Activated naive CD4-positive, alpha-beta T cell (primary cell): ENCODE results near the gene ACSL6.

Source experiments
- DNase-seq, 4 experiments: peaks; one replicate each; lab custom pipeline; 2025; lab: John Stamatoyannopoulos, UW

The ACSL6 gene

DNA sequence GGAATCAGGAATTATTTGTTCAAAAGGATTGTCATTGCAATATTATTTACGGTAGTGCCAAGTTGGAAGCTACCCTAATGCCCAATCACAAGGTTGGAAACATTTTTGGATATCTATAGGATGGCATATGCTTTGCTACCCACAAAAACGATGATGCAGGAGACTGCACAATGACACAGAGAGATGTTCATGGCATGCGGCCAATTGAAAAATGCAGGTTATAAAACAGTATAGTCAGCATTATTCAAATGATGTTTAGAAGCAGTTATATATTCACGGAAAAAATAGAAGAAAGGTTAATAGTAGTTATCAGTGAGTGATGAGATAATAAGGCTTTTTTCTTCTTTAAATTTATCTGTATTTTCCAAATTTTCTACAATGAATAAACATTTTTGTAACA is 5.9 kb upstream of the ACSL6 start:
- no peak for DNase-seq

DNA sequence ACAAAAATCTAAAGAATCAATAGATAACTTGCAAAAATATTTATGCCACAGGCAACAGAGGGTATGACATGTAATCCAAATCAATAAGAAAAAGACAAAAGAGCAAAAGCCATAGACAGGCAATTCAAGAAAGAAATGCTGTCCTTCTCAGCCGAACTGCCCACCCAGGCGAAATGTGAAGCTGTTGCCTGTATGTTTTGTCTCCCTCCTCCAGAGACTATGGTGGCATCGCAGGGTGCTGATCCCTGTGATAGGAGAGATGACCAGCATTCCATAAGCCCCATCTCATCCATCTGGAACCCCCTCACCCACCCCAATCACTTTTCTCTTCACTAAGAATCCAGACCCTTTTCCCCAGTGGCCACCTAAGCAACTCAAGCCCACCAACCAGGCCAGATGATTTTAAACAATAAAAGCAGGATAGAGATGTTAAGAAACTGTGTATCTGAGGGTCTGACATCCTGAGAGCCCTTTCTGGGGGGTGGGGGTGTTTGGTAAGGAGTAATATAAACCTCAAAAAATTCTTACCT is 5.3 kb upstream of the ACSL6 start:
- no peak for DNase-seq

DNA sequence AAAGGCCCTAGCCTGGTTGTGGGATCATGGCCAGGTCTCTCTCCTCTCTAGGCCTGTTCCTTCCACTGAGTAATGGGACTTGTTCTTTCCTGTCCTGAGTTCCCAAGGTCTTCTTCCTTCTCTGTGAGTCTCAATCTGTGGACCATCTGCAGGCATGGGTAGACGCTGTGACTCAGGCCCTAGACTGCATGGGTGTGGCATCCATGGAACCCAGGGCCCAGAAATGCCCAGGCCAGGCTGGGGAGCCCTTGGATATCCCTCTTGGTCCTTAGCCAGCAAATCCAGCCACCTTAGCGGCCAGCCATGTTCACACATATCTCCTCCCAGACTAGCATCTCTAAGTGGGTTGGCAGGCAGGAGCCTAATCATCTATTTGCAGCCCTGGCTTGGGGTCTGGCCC is 2.3 kb upstream of the ACSL6 start:
- DNase-seq = no peak

DNA sequence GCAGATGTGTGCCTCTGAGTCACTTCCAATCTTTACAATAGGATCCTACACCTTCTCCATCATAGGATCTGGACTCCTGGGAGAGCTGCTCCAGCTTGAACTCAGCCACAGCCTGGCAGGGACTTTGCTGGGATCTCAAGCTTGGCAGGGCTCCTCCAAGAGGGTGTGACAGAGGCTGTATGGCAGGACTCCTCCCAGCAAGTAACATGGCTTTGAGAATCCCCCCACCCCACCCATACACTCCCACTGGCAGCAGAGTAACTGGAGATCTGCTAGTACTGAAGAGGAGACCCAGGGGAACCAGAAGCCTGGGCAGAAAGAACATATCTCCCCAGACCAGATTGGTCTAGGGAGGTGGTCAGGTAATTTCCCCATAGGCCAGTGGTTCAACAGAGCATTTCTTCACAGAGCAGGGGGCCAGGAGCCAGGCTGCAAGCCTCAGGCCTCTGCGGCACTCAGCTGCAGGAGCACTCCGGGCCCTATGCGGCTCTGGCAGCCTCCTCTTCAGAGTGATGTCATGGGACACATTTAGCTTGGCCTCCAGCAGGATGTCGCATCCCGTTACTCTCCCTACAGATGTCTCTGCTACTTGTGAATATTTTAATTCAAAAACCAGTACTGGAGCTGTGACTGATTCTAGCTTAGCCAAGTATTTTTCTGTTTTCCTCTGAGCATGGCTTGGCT is 1.7 kb upstream of the ACSL6 start:
- DNase-seq = no peak

DNA sequence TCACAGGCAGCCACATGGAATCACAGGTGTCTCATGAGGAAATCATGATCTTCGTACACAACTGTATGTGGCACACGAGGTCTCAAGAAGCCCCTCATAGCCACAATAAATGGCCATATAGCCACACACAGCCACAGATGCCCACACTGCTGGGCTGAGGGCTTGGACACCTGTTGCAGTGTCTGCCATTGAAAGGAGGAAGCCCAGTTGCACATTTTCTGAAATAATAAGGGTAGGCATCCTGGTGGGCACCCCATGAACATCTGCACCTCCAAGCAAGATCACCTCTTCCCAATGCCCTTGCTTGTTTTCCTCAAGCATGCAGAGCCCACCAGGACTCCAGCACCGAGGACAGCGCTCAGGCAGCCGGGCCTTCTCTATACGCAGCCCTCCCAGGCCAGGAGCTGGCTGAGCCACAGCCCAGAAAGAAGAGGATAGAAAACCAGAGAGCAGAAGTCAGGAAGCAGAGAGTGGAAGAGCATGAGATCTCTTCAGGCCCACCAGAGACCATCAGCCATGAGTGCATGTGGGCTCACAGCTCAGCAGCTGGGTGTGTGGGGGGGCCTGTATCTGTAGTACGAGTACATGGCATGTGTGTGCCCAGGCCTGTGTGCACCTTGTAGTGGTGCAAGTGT is 1.0 kb upstream of the ACSL6 start:
- DNase-seq = no peak

DNA sequence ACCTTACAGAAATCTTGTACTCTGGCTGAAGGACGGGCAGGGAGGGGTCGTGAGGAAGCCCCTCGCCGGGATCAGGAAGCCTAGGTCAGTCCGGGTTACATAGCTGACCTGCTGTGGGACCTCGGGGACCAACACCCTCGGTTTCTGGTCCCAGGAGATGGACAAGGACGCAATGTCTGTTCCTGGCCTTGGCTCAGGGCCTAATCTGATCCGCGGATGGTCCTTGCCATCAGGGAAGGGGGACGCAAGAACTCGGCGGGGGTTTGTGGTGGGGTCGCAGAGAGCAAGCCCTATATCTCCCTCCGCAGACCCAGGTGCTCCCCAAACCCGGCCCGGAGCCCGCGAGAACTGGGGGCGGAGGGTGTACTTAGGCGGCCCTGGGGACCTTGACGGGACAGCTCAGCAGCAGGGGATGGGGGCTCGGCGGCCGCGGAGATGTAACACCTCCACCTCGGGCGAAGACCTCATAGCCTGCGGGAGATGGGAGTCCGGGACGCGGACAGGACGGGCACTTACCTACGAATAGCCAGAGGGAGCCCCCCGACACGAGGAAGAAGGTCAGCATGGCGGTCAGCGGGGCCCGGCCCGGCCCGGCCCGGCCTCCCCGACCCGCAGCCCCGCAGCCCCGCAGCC is 353 bp downstream of the ACSL6 start:
- no peak for DNase-seq

DNA sequence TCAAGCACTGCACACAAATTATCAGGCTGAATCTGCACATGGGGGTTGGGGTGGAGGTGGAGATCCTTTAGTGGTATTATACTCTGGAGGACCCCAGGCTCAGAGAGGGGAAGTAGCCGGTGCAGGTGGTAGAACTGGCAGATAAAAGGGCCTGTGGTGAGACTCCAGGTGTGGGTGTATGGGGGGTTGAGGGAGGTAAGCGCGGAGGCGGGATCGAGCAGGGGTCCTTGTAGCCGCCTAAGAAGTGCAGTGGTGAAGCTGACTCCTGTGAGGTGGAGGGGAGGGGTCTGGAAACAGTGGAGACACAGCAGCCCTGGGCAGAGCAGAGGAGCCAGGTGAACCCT is 841 bp downstream of the ACSL6 start:
- no peak for DNase-seq

DNA sequence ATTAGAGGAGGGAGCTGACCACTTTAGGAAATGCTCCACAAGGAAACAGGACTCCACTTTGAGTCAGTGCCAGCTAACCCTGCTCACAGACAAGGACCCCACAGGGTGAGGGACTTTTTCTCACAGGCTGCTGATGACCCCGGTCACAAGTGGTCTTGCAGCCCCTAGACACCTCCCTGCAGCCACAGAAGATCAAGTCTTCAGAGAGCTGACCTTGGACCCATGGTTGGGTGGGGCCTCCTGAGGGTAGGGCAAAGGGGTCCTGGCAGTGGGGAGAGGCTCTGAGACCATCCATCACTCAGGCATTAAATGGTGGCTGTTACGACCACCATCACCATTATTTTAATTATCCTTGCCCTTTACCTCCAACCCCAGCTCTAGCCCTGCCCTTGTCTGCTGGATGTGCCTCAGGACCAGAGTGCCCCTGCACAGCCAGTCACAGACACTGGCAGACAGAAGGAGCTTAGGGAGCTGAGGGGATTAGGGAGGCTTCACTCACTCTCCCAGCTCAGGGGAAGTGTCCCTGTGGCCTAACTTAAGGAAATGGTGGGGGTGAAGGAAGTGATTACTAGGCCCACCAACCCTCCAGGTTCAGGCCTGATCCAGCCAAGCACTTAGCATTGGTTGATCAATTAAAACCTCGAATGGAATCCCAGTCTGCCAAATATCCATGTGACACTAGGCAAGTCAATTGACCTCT is 1.6 kb downstream of the ACSL6 start:
- DNase-seq = no peak

DNA sequence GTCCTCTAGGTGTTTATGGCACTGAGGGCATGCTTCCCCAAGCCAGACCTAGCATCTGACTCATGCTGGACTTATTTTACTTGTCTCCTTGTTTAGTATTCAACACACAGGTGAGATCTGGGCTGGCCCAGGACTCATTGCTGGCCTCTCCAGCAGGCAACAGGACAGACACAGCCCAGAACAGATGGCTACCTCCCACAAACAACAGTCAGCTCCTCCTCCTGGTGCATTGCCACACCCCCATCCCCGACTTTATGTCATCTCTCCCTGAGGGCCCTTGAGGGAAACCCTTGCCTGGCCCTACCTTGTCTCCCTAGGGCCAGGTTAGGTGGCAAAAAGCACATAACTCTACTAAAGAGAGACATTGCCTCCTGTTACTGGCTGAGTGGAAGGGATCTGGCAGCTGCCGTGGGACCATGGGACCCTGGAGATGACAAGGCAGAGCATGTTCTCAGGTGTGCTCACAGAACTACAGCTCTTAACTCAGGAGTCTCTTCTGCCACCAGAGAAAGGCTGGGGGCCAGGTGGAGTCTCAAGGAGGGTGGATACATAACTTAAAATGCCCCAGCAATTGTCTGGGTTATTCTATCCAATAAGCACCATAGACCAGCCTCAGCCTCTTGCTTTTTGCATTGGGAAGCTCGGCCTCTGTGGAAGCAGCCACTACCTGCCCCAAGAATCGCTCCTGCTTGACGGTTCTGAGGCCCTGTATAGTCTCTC is 2.3 kb downstream of the ACSL6 start:
- no peak for DNase-seq

DNA sequence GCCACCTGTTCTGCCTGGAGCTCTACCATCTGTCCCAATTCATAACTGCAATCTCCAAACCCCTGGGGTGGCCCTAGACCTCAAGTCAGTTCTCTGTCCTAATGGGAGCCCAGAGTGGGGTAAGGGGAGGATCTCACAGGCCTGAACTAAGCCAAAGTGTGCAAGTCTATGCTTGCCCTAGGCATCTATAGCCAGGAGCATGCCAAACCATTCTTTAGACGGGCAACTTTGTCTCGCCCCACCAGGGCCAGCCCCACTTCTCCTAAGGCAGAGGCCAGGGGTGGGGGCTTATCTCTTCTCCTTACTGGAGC is 3.3 kb downstream of the ACSL6 start:
- no peak for DNase-seq

DNA sequence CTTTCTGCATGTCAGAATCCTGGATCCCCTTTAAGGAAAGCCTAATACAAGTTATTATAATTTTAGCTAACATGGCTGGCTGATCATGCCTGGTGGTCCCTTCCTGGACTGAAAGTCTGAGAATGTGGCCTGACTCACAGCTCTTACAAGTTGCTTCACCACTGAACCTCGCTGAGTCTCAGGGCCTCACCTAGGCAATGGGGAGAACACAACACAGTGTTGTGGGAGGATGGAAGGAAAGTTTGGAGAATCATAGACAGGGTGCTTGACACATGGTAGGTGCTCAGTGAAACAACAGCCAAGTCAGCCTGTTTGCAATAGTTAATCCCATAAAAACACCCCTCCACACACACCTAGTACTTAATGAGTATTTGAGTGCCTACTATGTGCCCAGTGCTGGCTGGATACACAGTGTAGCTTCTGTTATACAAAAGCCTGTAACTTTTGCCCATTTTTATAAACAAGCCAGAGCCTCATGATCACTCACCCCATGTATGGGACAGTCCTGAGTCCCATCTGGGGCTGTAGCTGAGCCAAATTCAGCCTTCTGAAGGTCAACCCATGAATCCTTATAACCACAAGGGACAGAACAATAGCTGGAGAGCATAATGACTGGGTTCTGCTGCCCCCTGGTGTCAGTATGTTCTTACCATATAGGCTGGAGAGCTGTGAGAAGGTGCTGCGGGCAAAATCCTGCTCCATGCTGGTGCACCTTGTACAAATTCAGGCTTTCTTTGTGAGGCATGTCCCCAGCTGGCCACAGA is 3.9 kb downstream of the ACSL6 start:
- DNase-seq = peak; percentile 15 to 61 (median 50)

DNA sequence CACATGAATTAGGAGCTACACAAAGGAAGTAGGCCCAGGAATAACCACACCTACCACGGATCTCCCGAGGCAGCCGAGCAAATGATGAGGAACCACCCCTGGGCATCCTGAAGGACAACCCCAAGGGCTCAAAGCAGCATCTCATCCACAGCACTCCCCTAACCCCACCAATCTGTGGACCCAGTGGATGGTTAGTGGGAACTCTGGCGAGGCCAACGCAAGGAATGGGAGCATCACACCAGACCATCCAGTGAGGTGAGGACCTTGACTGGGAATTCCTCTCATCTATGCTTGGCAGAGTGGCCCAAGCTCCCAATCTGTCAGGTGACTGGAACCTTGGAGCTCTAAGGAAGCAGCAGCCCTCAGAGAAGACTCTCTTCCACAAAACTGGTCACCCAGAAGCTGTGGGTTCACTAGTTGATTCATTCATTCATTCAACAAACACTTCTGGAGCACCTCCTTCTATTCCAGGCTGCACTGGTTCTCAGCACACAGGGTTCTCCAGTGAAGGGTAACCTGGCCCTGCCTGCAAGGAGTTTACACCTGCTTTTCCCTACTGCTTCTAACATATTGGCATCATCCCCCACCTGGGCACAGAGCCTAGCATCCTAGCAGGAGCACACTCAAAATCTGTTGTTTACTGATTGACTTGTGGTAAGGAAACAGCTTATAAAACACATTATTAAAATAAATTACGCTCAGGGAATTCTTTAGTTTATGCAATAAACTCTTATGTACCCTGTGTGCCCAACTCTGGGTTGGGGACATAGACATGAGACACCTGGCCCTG is 4.9 kb downstream of the ACSL6 start:
- DNase-seq = no peak

DNA sequence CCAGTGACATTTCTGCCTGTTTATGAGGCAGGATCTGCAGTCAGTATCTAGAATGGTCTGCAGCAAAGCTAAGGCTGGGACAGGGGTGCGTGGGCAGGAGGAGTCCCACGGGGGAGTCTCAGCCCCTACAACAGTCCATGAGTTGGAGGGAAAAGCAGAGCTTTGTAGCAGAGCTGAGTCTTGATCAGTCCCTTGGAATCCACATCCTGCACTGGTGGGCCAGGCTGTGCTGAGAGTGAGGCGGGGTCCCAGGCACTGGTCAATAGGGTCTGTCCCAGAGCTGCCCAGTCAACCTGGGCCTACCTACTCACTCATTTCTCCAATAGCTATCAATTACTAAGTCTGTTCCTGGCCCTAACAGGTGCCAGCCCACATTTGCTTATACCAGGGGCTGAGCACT is 5.9 kb downstream of the ACSL6 start:
- no peak for DNase-seq

DNA sequence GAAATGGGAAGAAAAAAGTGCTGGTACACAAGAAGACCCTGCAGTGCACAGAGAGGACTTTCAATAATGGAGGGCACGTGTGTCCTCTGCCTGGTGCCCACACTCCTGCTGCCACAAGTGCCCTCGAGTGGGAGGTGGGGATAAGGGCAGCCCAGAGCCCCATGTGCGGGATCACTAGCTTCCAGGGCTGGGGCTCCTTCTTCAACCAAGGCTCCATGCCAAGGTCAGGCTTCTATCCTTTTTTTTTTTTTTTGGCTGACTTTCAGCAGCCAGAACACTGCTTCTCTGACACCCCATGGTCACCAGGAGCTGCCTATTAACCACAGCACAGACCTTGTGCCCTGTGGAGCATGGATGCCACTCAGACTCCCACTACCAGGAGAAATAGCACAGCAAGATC is 7.5 kb downstream of the ACSL6 start:
- no peak for DNase-seq

DNA sequence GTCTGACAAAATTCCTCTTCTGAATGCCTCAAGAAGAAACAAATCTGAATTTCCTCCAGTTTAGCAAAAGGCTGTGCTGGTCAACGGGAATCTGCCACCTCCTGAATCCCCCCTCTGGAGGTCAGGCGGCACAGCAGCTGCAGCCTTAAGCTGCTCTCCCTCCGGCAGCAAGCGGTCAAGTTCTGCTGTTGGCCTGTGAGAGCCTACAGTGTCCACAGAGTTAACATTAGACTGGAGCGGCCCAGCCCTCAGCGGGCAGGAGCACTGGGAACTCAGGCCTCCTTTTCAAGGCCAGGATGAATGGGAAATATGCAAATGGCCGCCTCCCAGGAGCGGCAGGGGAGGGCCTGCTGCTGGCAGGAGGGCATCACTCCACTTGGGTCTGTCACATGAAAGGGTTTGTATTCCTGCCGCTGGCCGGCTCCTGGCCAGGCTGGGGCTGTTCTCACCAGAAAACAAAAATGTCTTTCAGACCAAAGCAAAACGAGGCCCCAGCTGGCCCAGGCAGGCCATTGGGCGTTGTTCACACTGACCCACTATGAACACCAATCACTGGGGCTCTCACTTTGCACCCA is 8.2 kb downstream of the ACSL6 start:
- DNase-seq = no peak

DNA sequence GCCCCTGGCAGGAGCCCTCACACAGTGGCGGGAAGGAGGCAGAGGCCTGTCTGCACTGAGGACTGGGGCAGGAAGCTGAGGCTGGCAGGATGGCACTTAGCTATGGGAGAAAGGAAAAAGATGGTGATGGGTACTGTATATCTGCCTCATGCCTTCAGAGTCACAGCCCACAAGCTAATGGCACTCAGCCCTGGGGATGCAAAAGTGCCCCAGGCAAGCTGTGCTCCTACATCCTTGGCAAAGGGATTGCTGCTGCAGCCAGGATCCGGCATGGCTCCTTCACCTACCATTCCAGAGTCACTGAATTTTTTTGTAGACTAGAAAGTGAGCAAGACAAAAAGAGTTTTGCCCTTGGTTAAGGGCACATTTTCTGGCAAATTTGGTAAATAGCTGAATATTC is 8.7 kb downstream of the ACSL6 start:
- no peak for DNase-seq

DNA sequence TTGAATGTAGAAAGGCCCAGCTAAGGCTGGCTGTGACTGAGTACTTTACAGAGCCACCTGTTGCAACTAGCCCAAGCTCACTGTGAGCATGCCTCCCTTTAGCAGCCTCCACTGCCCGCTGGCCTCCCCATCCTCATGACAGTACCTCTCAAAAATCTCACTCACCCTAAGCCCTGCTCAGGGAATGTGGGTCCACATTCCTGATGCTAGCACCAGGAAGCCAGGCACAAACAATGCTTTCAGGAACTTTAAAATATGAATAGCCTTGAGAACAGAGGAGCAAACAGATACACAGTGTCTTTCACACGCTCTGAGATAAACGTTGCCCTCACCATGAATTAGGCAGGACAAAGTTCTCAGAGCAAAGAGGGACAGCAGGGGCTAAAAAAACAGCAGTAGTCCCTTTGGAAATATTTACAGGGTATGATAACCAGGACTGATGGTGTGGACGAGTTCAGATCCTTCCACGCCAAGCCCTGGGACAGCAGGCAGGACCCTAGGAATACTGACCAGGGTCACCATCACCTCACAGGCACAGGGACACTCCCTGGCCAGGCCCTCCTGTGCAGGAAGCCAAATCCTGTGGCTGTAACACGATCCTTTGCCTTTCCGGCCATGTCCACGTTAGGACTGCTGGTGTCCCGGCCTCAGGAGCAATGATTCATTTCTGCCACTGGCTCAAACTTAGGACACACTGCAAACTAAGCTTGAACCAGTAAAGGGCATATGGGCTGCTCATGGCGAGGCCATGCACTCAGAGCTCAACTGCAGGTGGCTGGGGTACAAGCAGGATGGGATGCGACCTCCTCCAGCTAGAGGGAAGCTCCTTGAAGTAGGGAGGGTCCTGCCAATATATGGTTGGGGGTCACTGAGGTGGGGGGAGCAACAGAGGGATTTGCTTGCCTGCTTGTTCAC is 9.6 kb downstream of the ACSL6 start:
- DNase-seq = no peak

DNA sequence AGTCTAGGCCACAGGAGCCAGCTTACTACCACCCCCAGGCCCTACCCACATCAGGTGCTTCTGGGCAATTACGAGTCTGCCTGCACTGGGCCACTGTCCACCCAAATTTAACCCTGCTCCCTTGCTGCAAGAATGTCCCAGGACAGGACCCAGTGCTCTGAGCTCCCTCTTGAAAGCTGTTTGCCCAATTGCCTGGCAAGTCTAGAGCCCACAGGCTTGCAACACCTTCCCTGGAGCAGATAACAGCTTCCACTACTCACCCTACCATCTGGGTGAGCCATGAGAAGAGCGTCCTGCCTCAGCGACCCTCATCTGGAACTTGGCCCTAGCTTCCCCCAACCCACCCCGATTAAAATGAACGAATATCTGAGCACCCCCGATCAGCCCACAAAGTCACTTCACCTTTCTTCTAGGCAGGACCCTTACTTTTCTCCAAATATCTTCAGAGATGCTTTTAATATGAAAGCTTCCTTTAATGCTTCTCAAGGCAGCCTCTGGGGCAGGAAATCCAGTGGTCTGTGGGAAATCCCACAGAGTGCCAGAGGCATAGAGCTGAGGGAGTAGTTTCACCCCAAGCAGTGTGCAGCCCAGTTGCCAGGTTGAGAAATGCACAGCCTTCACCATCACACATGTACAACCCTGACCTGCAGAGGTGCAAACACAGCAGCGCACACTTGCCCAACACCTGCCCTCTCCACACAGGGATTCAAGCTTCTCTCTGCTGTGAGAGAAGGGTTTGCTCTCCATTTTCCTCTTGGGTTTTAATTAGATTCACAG is 10.6 kb downstream of the ACSL6 start:
- DNase-seq = peak in 1 of 4 experiments; percentile 18

DNA sequence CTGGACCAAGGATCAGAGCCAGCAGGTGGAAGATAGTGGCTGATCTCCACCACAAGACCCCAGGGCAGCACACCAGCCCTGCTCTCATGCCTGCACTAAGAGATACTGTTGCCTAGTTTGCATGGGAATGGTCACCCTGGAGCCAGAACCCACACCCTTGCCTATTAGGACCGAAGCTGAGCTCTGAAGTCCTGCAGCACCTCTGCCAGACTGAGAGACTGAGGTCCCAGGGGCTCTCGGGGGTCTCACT is 11.3 kb downstream of the ACSL6 start:
- no peak for DNase-seq
